SU-DHL-6 (cell line): Measurements from ENCODE around the gene NFYA.

Experiments
- H2AFZ ChIP-seq: fragments of 200-600 bp; sonication (generic); 2 replicates; pipeline ENCODE4 v1.6.1; 2014; ENCODE audit warnings: low read depth, mild to moderate bottlenecking, moderate library complexity, mixed read lengths, antibody characterized with exemption, low read length; ENCODE audit not compliant: severe bottlenecking
- H3F3A ChIP-seq: fragments of 200-600 bp; shearing (Covaris generic); 2 replicates; pipeline ENCODE4 v1.6.0; 2016; ENCODE audit warnings: antibody characterized with exemption, mild to moderate bottlenecking; ENCODE audit not compliant: insufficient read depth
- H3K27ac ChIP-seq: fragments of 200-600 bp; sonication (generic); 2 replicates; pipeline ENCODE4 v1.5.1; 2016; ENCODE audit warnings: low read depth, mild to moderate bottlenecking, low read length, moderate library complexity, mixed read lengths
- H3K27me3 ChIP-seq: fragments of 200-600 bp; sonication (generic), shearing (Covaris generic); 2 replicates; pipeline ENCODE4 v1.6.0; 2014; ENCODE audit warnings: mild to moderate bottlenecking, low read length
- H3K36me3 ChIP-seq: fragments of 200-600 bp; sonication (generic); 2 replicates; pipeline ENCODE4 v1.6.1; 2014; ENCODE audit warnings: mild to moderate bottlenecking, low read length, mixed read lengths
- H3K4me2 ChIP-seq: fragments of 300-600, 200-600 bp; shearing (Covaris generic), sonication (generic); 2 replicates; pipeline ENCODE4 v1.6.0; 2014; ENCODE audit warnings: low read length, low read depth, mild to moderate bottlenecking; ENCODE audit not compliant: poor library complexity, severe bottlenecking
- H3K4me3 ChIP-seq: fragments of 200-600 bp; sonication (generic); 2 replicates; pipeline ENCODE4 v1.5.1; 2014; ENCODE audit warnings: antibody characterized with exemption, low read length, mild to moderate bottlenecking, mixed read lengths; ENCODE audit not compliant: insufficient read depth, poor library complexity, severe bottlenecking
- H3K79me2 ChIP-seq: fragments of 200-600 bp; sonication (generic); 2 replicates; pipeline ENCODE4 v1.6.1; 2014; ENCODE audit warnings: mild to moderate bottlenecking, low read length, moderate library complexity; ENCODE audit not compliant: insufficient read depth
- H3K9ac ChIP-seq: fragments of 200-600 bp; sonication (generic); 2 replicates; pipeline ENCODE4 v1.7.0; 2014; ENCODE audit warnings: mild to moderate bottlenecking, low read length
- H3K9me2 ChIP-seq: fragments of 200-600 bp; sonication (generic); replicated peaks from 2 replicates; pipeline ENCODE4 v1.6.1; 2014; ENCODE audit warnings: low read length; ENCODE audit not compliant: insufficient read depth
- H3K9me3 ChIP-seq: fragments of 200-600 bp; sonication (generic); 2 replicates; pipeline ENCODE4 v1.6.1; 2014; ENCODE audit warnings: low read length, mixed read lengths; ENCODE audit not compliant: insufficient read depth
- H4K20me1 ChIP-seq: fragments of 200-600 bp; sonication (generic); 2 replicates; pipeline ENCODE4 v1.6.1; 2014; ENCODE audit warnings: low read depth, mild to moderate bottlenecking, antibody characterized with exemption, low read length, moderate library complexity, mixed read lengths
- CTCF ChIP-seq: fragments of 200-600 bp; sonication (generic); IDR thresholded peaks from one replicate; pipeline ENCODE4 v1.5.1; 2017; ENCODE audit warnings: antibody characterized with exemption, mild to moderate bottlenecking, low read length, moderate library complexity; ENCODE audit not compliant: insufficient read depth, poor library complexity, severe bottlenecking
- EZH2phosphoT487 ChIP-seq: fragments of 200-600 bp; sonication (generic), shearing (Covaris generic); conservative IDR thresholded peaks from 2 replicates; pipeline ENCODE4 v1.6.1; 2018; ENCODE audit warnings: mild to moderate bottlenecking, antibody characterized with exemption, low read length, moderate library complexity, mixed read lengths

Gene NFYA

GRCh38 chr6:41085182-41085581 lies 12.4 kb downstream of the NFYA start:
- Histone ChIP-seq H3K36me3 (peaks cover 64% of the 10 kb centered on the region), H4K20me1 (no peaks in the 10 kb centered on the region), H3K27ac (no peak overlapping the region), H3K4me2 (no peak overlapping the region), H3F3A (0 out of 2 replicates have a peak, but pooled peaks cover 8% of the 10 kb centered on the region), H2AFZ (no peak overlapping the region), H3K9me2 (no peaks in the 10 kb centered on the region), H3K79me2 (peaks cover 23% of the 10 kb centered on the region), H3K9ac (no peak overlapping the region), H3K9me3 (no peaks in the 10 kb centered on the region), H3K4me3 (no peak overlapping the region), H3K27me3 (no peaks in the 10 kb centered on the region)
- TF ChIP-seq EZH2phosphoT487, result no peak
- TF ChIP-seq CTCF, result no peak

- TF ChIP-seq EZH2phosphoT487, result no peak
- TF ChIP-seq CTCF, result no peak
- Histone ChIP-seq H3K79me2 (0 out of 2 replicates have a peak, but pooled peaks cover 5% of the 10 kb centered on the region), H3K4me2 (no peak overlapping the region), H3F3A (peaks cover 6% of the 10 kb centered on the region; the same call in 1 of the 2 replicates), H2AFZ (no peak overlapping the region), H3K4me3 (no peak overlapping the region), H3K9me3 (no peaks in the 10 kb centered on the region), H3K27me3 (no peaks in the 10 kb centered on the region), H3K9me2 (no peaks in the 10 kb centered on the region), H3K36me3 (peaks cover 71% of the 10 kb centered on the region), H3K9ac (no peak overlapping the region), H3K27ac (no peak overlapping the region), H4K20me1 (no peaks in the 10 kb centered on the region)
Measured at GRCh38 chr6:41088451-41088850, 15.7 kb downstream of the NFYA start.

GRCh38 chr6:41090841-41091761 lies 18.3 kb downstream of the NFYA start:
- no peak overlapping the region for H3K4me3 ChIP-seq
- H3K27me3 ChIP-seq, result no peaks in the 10 kb centered on the region
- H3K4me2 ChIP-seq, result no peak overlapping the region
- no peaks in the 10 kb centered on the region for H4K20me1 ChIP-seq
- TF ChIP-seq CTCF (no peak), EZH2phosphoT487 (no peak)
- H2AFZ ChIP-seq, result no peak overlapping the region
- no peak overlapping the region for H3K27ac ChIP-seq
- no peaks in the 10 kb centered on the region for H3K9me2 ChIP-seq
- no peaks in the 10 kb centered on the region for H3K9me3 ChIP-seq
- H3K79me2 ChIP-seq, result 0 out of 2 replicates have a peak, but pooled peaks cover 5% of the 10 kb centered on the region
- peaks cover 71% of the 10 kb centered on the region for H3K36me3 ChIP-seq
- H3K9ac ChIP-seq, result no peak overlapping the region
- peaks cover 3% of the 10 kb centered on the region; the same call in 1 of the 2 replicates for H3F3A ChIP-seq
